IPS-15b (cell line): ENCODE data around the gene YAE1.

ENCODE experiments used
- H3K27me3 ChIP-seq: one replicate; pipeline ENCODE4 v1.6.1; 2013; ENCODE audit warnings: low read length; ENCODE audit not compliant: control insufficient read depth, insufficient read depth
- H3K36me3 ChIP-seq: one replicate; pipeline ENCODE4 v1.6.1; 2013; ENCODE audit warnings: low read length; ENCODE audit not compliant: control insufficient read depth, insufficient read depth
- H3K4me1 ChIP-seq: one replicate; pipeline ENCODE4 v1.6.1; 2013; ENCODE audit warnings: mild to moderate bottlenecking, low read length; ENCODE audit not compliant: control insufficient read depth, insufficient read depth
- H3K4me3 ChIP-seq: one replicate; pipeline ENCODE4 v1.5.1; 2013; ENCODE audit warnings: low read depth, low read length
- H3K9ac ChIP-seq: one replicate; pipeline ENCODE4 v1.6.1; 2013; ENCODE audit warnings: low read depth, mild to moderate bottlenecking, low read length
- H3K9me3 ChIP-seq: one replicate; pipeline ENCODE4 v1.6.1; 2013; ENCODE audit warnings: mild to moderate bottlenecking, low read length; ENCODE audit not compliant: control insufficient read depth, insufficient read depth

YAE1 gene

GRCh38 chr7:39557222-39557621, 9.0 kb upstream of the YAE1 start:
- no peak overlapping the region for H3K9ac ChIP-seq
- H3K36me3 ChIP-seq: no peaks in the 10 kb centered on the region
- no peaks in the 10 kb centered on the region for H3K4me1 ChIP-seq
- no peak overlapping the region for H3K4me3 ChIP-seq
- no peaks in the 10 kb centered on the region for H3K27me3 ChIP-seq
- no peaks in the 10 kb centered on the region for H3K9me3 ChIP-seq

- H3K9me3 ChIP-seq: no peaks in the 10 kb centered on the region
- no peaks in the 10 kb centered on the region for H3K27me3 ChIP-seq
- H3K36me3 ChIP-seq: no peaks in the 10 kb centered on the region
- H3K9ac ChIP-seq: no peak overlapping the region
- H3K4me1 ChIP-seq: no peaks in the 10 kb centered on the region
- no peak overlapping the region for H3K4me3 ChIP-seq
Measured at GRCh38 chr7:39557911-39558310, 8.3 kb upstream of the YAE1 start.

GRCh38 chr7:39560408-39560807, 5.8 kb upstream of the YAE1 start:
- Histone ChIP-seq H3K27me3 (no peaks in the 10 kb centered on the region), H3K4me3 (no peak overlapping the region), H3K9me3 (no peaks in the 10 kb centered on the region), H3K9ac (no peak overlapping the region), H3K36me3 (no peaks in the 10 kb centered on the region), H3K4me1 (no peaks in the 10 kb centered on the region)

- Histone ChIP-seq H3K4me3 (no peak overlapping the region), H3K27me3 (no peaks in the 10 kb centered on the region), H3K4me1 (no peaks in the 10 kb centered on the region), H3K36me3 (no peaks in the 10 kb centered on the region), H3K9ac (no peak overlapping the region), H3K9me3 (no peaks in the 10 kb centered on the region)
Measured at GRCh38 chr7:39560997-39561396, 5.2 kb upstream of the YAE1 start.

- peak overlapping the region; percentile 99 for H3K4me3 ChIP-seq
- no peaks in the 10 kb centered on the region for H3K9me3 ChIP-seq
- H3K4me1 ChIP-seq: no peaks in the 10 kb centered on the region
- H3K36me3 ChIP-seq: no peaks in the 10 kb centered on the region
- H3K9ac ChIP-seq: peak overlapping the region; percentile 84
- H3K27me3 ChIP-seq: no peaks in the 10 kb centered on the region
Measured at GRCh38 chr7:39565538-39565937, 666 bp upstream of the YAE1 start.

GRCh38 chr7:39567294-39567693, 1.1 kb downstream of the YAE1 start:
- H3K9me3 ChIP-seq: no peaks in the 10 kb centered on the region
- no peaks in the 10 kb centered on the region for H3K27me3 ChIP-seq
- H3K4me1 ChIP-seq: no peaks in the 10 kb centered on the region
- H3K36me3 ChIP-seq: no peaks in the 10 kb centered on the region
- peak overlapping the region; percentile 84 for H3K9ac ChIP-seq
- H3K4me3 ChIP-seq: peak overlapping the region; percentile 99

GRCh38 chr7:39574673-39575349, 8.6 kb downstream of the YAE1 start:
- no peaks in the 10 kb centered on the region for H3K36me3 ChIP-seq
- H3K4me3 ChIP-seq: no peak overlapping the region
- H3K27me3 ChIP-seq: no peaks in the 10 kb centered on the region
- peaks cover 6% of the 10 kb centered on the region for H3K9me3 ChIP-seq
- no peaks in the 10 kb centered on the region for H3K4me1 ChIP-seq
- H3K9ac ChIP-seq: no peak overlapping the region

- peaks cover 6% of the 10 kb centered on the region for H3K9me3 ChIP-seq
- no peaks in the 10 kb centered on the region for H3K36me3 ChIP-seq
- H3K27me3 ChIP-seq: no peaks in the 10 kb centered on the region
- no peak overlapping the region for H3K4me3 ChIP-seq
- H3K9ac ChIP-seq: no peak overlapping the region
- no peaks in the 10 kb centered on the region for H3K4me1 ChIP-seq
Measured at GRCh38 chr7:39577229-39577874, 11.1 kb downstream of the YAE1 start.

- Histone ChIP-seq H3K36me3 (no peaks in the 10 kb centered on the region), H3K9ac (no peak overlapping the region), H3K4me1 (peaks cover 5% of the 10 kb centered on the region), H3K27me3 (no peaks in the 10 kb centered on the region), H3K4me3 (no peak overlapping the region), H3K9me3 (peaks cover 6% of the 10 kb centered on the region)
Measured at GRCh38 chr7:39580149-39580874, 14.1 kb downstream of the YAE1 start.

- Histone ChIP-seq H3K9me3 (no peaks in the 10 kb centered on the region), H3K36me3 (no peaks in the 10 kb centered on the region), H3K4me1 (peaks cover 5% of the 10 kb centered on the region), H3K4me3 (no peak overlapping the region), H3K27me3 (no peaks in the 10 kb centered on the region), H3K9ac (no peak overlapping the region)
Measured at GRCh38 chr7:39582536-39582935, 16.3 kb downstream of the YAE1 start.

GRCh38 chr7:39583539-39583938, 17.3 kb downstream of the YAE1 start:
- Histone ChIP-seq H3K27me3 (no peaks in the 10 kb centered on the region), H3K9me3 (no peaks in the 10 kb centered on the region), H3K4me3 (no peak overlapping the region), H3K9ac (no peak overlapping the region), H3K36me3 (no peaks in the 10 kb centered on the region), H3K4me1 (peaks cover 5% of the 10 kb centered on the region)

- no peaks in the 10 kb centered on the region for H3K36me3 ChIP-seq
- H3K9me3 ChIP-seq: no peaks in the 10 kb centered on the region
- H3K4me3 ChIP-seq: no peak overlapping the region
- peaks cover 5% of the 10 kb centered on the region for H3K4me1 ChIP-seq
- no peaks in the 10 kb centered on the region for H3K27me3 ChIP-seq
- no peak overlapping the region for H3K9ac ChIP-seq
Measured at GRCh38 chr7:39587393-39587792, 21.2 kb downstream of the YAE1 start.
